ENCODE measurements around the gene CD80.

The CD80 gene

GRCh38 chr3:119551598-119551997 is 7.8 kb downstream of the CD80 start:
- TF ChIP-seq, protein P1, sequence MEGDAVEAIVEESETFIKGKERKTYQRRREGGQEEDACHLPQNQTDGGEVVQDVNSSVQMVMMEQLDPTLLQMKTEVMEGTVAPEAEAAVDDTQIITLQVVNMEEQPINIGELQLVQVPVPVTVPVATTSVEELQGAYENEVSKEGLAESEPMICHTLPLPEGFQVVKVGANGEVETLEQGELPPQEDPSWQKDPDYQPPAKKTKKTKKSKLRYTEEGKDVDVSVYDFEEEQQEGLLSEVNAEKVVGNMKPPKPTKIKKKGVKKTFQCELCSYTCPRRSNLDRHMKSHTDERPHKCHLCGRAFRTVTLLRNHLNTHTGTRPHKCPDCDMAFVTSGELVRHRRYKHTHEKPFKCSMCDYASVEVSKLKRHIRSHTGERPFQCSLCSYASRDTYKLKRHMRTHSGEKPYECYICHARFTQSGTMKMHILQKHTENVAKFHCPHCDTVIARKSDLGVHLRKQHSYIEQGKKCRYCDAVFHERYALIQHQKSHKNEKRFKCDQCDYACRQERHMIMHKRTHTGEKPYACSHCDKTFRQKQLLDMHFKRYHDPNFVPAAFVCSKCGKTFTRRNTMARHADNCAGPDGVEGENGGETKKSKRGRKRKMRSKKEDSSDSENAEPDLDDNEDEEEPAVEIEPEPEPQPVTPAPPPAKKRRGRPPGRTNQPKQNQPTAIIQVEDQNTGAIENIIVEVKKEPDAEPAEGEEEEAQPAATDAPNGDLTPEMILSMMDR (IDR thresholded peaks at IDR 0.05; ENCODE audit: poor library complexity, severe bottlenecking) = no peak
- Histone ChIP-seq H3K27me3 (ENCODE audit: insufficient read depth, poor library complexity, severe bottlenecking) (no peaks in the 10 kb centered on the region), H3K9me3 (ENCODE audit: severe bottlenecking) (no peaks in the 10 kb centered on the region), H3K4me3 (ENCODE audit: severe bottlenecking) (no peak overlapping the region), H3K36me3 (ENCODE audit: low read depth) (no peaks in the 10 kb centered on the region), H3K27ac (ENCODE audit: poor library complexity, severe bottlenecking) (no peak overlapping the region), H3K4me1 (ENCODE audit: insufficient read depth, poor library complexity, severe bottlenecking) (no peaks in the 10 kb centered on the region)
- DNase-seq (ENCODE audit: low spot score) (no peak), ATAC-seq (ENCODE audit: low read depth) (no peak)

DNA sequence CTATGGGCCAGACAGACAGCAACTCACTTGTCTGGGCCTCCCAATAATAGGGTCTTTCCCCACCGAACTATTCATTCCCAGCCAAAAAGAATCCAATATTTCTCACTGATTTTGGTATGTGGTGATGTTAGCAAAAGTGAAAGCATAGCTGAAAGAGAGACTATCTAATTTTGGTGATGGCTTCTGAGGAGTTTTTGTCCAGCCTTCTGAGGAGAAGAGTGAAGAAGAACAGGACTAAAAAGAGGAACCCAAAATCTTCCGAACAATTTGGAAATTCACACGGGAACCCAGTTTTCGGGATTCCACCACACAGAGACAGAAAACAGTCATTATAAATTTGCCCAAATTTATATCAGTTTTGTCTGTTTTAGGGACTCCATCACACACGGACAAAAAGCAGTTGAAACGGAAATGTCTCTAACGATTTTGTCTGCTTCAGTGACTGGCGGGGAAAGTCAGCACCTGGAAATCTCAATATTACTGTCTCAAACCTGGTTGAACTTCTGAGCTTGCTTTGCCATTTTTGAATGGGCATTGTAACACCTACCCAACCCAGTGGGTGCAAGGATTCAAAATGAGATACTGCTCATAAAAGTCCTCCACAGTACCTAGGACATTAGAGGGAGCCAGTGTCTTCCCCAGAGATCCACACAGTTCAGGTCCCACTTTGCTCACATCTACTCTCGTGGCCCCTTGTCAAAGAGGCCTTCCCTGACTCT is 9.1 kb downstream of the CD80 start:
- H3K27me3 ChIP-seq (ENCODE audit: insufficient read depth, poor library complexity, severe bottlenecking) = no peaks in the 10 kb centered on the region

GRCh38 chr3:119548341-119548740 is 11.1 kb downstream of the CD80 start:
- TF ChIP-seq, protein P1 (IDR thresholded peaks at IDR 0.05; ENCODE audit: poor library complexity, severe bottlenecking) = no peak
- Histone ChIP-seq H3K4me3 (ENCODE audit: severe bottlenecking) (no peak overlapping the region), H3K4me1 (ENCODE audit: insufficient read depth, poor library complexity, severe bottlenecking) (no peaks in the 10 kb centered on the region), H3K27me3 (ENCODE audit: insufficient read depth, poor library complexity, severe bottlenecking) (no peaks in the 10 kb centered on the region), H3K27ac (ENCODE audit: poor library complexity, severe bottlenecking) (no peak overlapping the region), H3K9me3 (ENCODE audit: severe bottlenecking) (no peaks in the 10 kb centered on the region), H3K36me3 (ENCODE audit: low read depth) (no peaks in the 10 kb centered on the region)
- DNase-seq (ENCODE audit: low spot score) (no peak), ATAC-seq (ENCODE audit: low read depth) (no peak)

More for the DNA sequence above, 9.1 kb downstream of the CD80 start:
- ATAC-seq (ENCODE audit: low read depth) (no peak), DNase-seq (ENCODE audit: low spot score) (no peak)
- Histone ChIP-seq H3K27ac (ENCODE audit: poor library complexity, severe bottlenecking) (no peak overlapping the region), H3K9me3 (ENCODE audit: severe bottlenecking) (no peaks in the 10 kb centered on the region), H3K4me1 (ENCODE audit: insufficient read depth, poor library complexity, severe bottlenecking) (no peaks in the 10 kb centered on the region), H3K4me3 (ENCODE audit: severe bottlenecking) (no peak overlapping the region), H3K36me3 (ENCODE audit: low read depth) (no peaks in the 10 kb centered on the region)
- TF ChIP-seq, protein P1 (IDR thresholded peaks at IDR 0.05; ENCODE audit: poor library complexity, severe bottlenecking) = no peak

GRCh38 chr3:119547227-119547626 is 12.2 kb downstream of the CD80 start:
- TF ChIP-seq, protein P1 (IDR thresholded peaks at IDR 0.05; ENCODE audit: poor library complexity, severe bottlenecking) = no peak
- H3K36me3 ChIP-seq (ENCODE audit: low read depth) = no peaks in the 10 kb centered on the region
- ATAC-seq (ENCODE audit: low read depth) (no peak), DNase-seq (ENCODE audit: low spot score) (no peak)
- H3K27me3 ChIP-seq (ENCODE audit: insufficient read depth, poor library complexity, severe bottlenecking) = no peaks in the 10 kb centered on the region
- no peaks in the 10 kb centered on the region for H3K4me1 ChIP-seq (ENCODE audit: insufficient read depth, poor library complexity, severe bottlenecking)
- H3K9me3 ChIP-seq (ENCODE audit: severe bottlenecking) = no peaks in the 10 kb centered on the region
- H3K4me3 ChIP-seq (ENCODE audit: severe bottlenecking) = no peak overlapping the region
- H3K27ac ChIP-seq (ENCODE audit: poor library complexity, severe bottlenecking) = no peak overlapping the region

GRCh38 chr3:119543147-119543546 is 16.3 kb downstream of the CD80 start:
- TF ChIP-seq, protein P1 (IDR thresholded peaks at IDR 0.05; ENCODE audit: poor library complexity, severe bottlenecking) = no peak
- H3K27ac ChIP-seq (ENCODE audit: poor library complexity, severe bottlenecking) = no peak overlapping the region
- no peaks in the 10 kb centered on the region for H3K27me3 ChIP-seq (ENCODE audit: insufficient read depth, poor library complexity, severe bottlenecking)
- ATAC-seq (ENCODE audit: low read depth) (no peak), DNase-seq (ENCODE audit: low spot score) (no peak)
- no peaks in the 10 kb centered on the region for H3K4me1 ChIP-seq (ENCODE audit: insufficient read depth, poor library complexity, severe bottlenecking)
- no peaks in the 10 kb centered on the region for H3K9me3 ChIP-seq (ENCODE audit: severe bottlenecking)
- H3K36me3 ChIP-seq (ENCODE audit: low read depth) = no peaks in the 10 kb centered on the region
- H3K4me3 ChIP-seq (ENCODE audit: severe bottlenecking) = no peak overlapping the region
